GM23338 (cell line): ENCODE results near the gene STRBP. TPM values are rescaled to one million over a fixed set of nuclear protein-coding genes. Genes with fewer than 3 reads are reported as not detected.

Experiments
- CREB1 ChIP-seq: fragments of 250-450 bp; sonication (Bioruptor Pico); IDR thresholded peaks from 2 replicates; pipeline ENCODE4 v1.5.0; 2020; ENCODE audit warnings: low read depth, mild to moderate bottlenecking, moderate library complexity
- CTCF ChIP-seq, 2 experiments: fragments of 200-600 bp in 1 of 2; sonication (generic) in 1 of 2; conservative IDR thresholded peaks; 2 replicates each; pipeline versions ENCODE4 v1.5.1 to v1.6.1; 2016 to 2017; ENCODE audit warnings: antibody characterized with exemption in 2 of 2, low read depth in 2 of 2, mild to moderate bottlenecking in 2 of 2, moderate library complexity in 1 of 2
- JUNB ChIP-seq: IDR thresholded peaks from one replicate; pipeline ENCODE4 v1.6.1; 2016; ENCODE audit warnings: antibody characterized with exemption; ENCODE audit not compliant: unreplicated experiment
- NANOG ChIP-seq: IDR thresholded peaks from 2 replicates; pipeline ENCODE4 v1.6.1; 2016; ENCODE audit warnings: antibody characterized with exemption, borderline replicate concordance
- REST ChIP-seq: IDR thresholded peaks from one replicate; pipeline ENCODE4 v1.6.1; 2018; ENCODE audit warnings: antibody characterized with exemption; ENCODE audit not compliant: unreplicated experiment
- ZNF114 ChIP-seq: fragments of 250-450 bp; sonication (Bioruptor Pico); IDR thresholded peaks from 2 replicates; pipeline ENCODE4 v1.5.0; 2020; ENCODE audit warnings: mild to moderate bottlenecking, moderate library complexity
- ZNF462 ChIP-seq: fragments of 250-450 bp; sonication (Bioruptor Pico); IDR thresholded peaks from 2 replicates; pipeline ENCODE4 v1.5.0; 2020; ENCODE audit warnings: mild to moderate bottlenecking, moderate library complexity
- polyA plus RNA-seq: library from polyadenylated mRNA; unstranded; fragments of >200 nt; fragmentation: Nextera tagmentation; extraction: Ambion mirVana; gene quantifications from 2 replicates; pipeline ENCODE4 v1.2.1, GENCODE V29; 2016
- total RNA-seq: library from RNA; depleted of rRNA; stranded (reverse); fragments of >200 nt; shearing (Covaris generic); gene quantifications from 2 replicates; pipeline ENCODE4 v1.2.3, GENCODE V29; 2014

Gene STRBP
- total and polyA plus RNA-seq, 2 experiments from 2014 or later = 80.5 to 116 TPM

GRCh38 chr9:123220127-123220526, 48.3 kb downstream of the STRBP start (continued):
- TF ChIP-seq ZNF462 (CRISPR knock-in tag) (no peak), NANOG (no peak), CTCF (conservative IDR thresholded peaks at IDR 0.05; ENCODE audit: low read depth in 2 of 2) (no peak), JUNB (no peak), ZNF114 (no peak), REST (no peak), CREB1 (CRISPR knock-in tag) (no peak)
